Right kidney (tissue), 1 donor: ENCODE results near the gene MORN1.

Source experiments
- DNase-seq: peaks from one replicate; pipeline ENCODE4 v3.0.0-alpha.2; 2016

Gene MORN1

DNA sequence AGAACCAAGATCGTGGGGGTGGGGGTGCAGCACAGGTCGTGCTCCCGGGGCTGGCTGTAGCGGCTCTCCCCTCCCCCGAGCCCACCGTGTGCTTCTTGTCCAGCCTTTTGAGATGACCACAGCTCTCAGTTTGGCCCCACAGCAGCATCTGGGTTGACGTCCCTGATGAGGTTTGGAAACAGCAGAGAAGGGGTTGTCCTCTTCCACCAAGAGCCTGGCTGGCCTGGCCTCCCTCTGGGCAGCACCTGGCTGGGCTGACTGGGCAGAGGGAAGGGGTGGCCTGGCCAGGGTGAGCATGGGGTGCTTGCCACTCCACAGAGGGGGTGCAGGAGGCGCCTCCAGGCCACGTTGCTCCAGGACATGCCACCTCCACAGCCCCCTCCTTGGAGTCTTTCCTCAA, 101.7 kb downstream of the MORN1 start:
- DNase-seq, result no peak

DNA sequence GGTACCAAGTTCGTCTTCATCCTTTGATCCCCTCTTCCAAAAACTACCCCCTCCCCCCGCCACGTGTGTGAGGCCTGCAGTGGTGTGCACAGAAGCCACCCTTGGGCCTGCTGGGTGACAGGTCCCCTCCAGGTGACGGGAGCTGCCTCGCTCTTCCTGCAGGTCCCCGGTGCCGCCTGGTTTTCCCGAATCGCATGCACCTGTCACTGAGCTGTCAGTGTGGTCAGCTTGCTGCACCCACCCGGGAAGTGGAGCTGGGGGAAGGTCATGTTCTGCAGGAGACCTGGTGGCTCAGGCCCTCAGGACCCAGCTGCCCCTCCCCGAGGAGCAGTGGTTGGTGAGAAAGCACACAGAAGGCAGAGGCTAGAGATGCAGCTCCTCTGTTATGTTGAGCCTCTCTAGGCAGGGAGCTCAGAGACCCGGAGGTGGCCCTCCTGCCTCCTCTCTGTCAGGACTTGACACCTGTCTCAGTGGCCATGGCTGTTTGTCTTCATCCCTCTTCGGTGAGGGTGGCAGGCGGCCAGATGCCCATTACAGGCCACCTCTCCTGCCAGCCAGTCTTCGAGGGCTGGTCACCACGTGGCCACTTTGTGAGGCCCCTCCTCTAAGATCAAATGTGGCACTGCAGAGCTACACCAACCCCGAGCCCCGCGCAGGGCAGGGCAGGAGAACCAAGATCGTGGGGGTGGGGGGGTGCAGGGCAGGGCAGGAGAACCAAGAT, 102.4 kb downstream of the MORN1 start:
- no peak for DNase-seq

DNA sequence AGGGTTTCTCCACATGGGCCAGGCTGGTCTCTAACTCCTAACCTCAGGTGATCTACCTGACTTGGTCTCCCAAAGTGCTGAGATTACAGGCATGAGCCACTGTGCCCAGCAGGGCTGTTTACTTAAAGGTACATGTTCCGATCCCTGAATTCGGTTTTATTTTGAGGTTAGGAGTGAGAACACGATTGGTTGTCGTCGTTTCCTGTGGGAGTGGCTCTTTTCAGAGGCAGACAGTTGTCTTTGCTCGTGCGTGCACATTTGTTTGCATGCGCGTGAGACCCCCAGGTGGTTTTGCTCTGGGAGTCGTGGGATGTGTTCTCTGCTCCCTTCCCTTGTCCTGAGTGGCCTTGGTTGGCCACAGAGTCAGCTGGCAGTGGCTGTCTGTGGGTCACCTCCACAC, 103.0 kb downstream of the MORN1 start:
- no peak for DNase-seq

DNA sequence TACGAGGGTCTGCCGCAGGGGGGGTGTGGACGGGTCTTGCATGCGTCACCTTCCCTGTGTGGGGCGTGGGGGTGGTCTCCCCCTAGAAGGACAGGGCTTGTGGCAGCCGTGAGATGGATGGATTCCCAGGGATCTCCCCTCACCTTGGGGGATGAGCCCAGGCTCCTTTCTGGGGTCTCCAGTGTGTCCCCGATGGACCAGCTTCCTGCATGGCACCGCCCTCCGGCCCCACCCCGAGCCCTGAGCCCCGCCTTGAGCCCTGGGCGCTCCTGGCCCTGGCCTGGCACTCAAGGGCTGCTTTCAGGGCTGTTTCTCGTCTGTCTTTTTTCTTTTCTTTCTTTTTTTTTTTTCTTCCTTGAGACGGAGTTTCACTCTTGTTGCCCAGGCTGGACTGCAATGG, 103.7 kb downstream of the MORN1 start:
- DNase-seq, result no peak

DNA sequence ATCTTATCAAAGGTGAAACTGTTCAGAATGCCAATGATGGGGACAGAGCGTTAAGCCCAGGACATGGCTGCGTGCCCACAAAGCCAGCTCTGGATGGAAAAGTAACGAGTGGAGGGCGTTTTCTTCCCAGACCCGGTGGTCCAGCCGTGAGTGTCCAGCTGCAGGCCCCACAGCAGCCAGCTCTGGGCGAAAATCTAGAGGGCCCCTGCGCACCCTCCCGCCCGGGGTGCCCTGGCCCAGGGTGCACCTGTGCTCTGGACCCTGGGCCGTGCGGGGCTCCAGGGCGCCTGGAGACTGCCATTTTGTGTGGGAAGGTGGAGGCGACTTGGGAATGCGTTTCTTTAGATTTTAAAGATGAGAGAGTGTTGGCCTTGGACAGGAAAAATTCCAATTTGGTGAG, 104.4 kb downstream of the MORN1 start:
- DNase-seq, result no peak

DNA sequence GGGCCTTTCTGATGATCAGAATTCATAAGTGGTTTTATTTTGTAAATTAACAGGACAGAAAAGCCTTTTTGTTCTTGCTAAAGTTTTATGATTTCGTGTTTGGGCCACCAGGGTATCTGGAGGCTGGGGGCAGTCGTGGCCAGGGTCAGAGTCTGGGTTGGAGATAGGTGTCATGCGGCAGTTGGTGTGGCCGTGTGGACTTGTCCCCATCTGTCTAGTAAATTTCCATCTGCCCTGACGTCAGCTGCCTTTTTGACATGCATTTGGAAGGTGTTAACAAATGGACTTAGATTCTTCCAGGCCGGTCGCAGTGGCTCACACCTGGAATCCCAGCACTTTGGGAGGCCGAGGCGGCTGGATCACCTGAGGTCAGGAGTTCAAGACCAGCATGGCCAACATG, 106.4 kb downstream of the MORN1 start:
- no peak for DNase-seq

DNA sequence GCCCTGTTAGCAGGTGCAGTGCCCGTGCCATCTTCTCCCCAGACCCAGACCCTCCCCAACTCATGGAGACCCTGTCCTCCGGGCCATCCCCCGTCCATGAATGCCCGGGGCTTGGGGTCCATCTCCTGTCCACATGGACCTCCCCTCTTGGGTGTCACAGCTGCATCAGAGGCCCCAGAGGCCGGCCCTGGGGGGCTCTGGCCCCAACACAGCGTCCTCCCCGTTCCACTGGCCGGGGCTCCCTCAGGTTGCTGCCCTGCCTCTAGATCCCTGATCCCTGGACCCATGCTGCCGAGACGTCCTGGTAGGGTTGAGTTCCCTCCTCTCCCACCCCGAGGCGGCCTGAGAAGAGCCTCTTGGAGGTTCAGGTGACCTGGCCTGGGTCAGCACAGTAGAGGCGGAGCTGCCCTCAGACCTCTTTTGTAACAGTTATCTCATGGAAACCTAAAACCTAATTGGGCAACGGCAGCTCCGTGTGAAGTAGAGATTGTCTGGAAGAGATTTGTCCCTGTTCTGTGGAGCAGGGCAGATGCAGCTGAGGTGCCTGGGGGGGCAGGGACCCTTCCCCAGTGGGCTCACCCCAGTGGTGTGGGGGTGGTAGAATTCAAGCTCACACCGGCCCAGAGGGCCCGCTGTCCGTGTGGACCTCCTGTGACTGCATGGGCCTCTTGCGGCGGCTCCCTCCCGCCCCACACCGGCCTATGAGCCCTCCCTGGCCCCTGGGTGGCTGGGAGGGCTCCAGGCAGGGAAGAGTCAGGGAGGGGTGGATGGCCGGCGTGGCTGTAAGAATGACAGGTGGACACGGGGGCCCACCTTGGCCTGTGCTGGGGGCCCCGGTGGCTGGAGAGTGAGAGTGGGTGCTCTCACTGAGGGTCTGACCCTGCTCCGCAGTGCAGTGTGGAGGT, 107.1 kb downstream of the MORN1 start:
- no peak for DNase-seq

DNA sequence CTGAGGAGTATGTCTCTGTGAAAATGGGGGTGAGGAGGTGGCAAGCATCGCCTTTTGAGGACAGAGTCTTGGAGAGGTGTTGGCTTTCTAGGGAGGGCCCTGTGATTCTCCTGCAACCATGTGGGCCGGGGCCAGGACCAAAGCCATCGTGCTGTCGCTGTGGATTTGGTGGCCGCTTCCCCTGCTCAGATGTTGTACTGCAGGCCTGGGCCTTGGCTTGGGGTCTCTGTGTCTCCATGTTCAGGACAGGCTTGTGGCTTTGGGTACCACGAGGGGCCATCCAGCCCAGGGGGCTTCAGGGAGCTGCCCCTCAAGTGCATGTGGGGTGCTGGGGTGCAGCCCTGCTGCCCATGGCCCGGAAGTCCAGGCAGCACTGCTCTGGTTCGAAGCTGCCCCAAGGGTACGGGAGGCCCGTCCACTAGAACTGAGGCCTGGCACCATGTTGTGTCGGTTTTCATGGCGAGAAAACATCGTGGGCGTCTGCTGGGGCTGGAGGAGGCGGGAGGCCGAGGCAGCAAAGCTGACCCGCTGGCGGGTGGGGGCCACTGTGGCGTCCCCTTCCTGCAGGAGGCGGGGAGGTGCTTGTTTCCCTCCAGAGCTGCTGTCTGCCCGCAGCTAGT, 107.9 kb downstream of the MORN1 start:
- no peak for DNase-seq

DNA sequence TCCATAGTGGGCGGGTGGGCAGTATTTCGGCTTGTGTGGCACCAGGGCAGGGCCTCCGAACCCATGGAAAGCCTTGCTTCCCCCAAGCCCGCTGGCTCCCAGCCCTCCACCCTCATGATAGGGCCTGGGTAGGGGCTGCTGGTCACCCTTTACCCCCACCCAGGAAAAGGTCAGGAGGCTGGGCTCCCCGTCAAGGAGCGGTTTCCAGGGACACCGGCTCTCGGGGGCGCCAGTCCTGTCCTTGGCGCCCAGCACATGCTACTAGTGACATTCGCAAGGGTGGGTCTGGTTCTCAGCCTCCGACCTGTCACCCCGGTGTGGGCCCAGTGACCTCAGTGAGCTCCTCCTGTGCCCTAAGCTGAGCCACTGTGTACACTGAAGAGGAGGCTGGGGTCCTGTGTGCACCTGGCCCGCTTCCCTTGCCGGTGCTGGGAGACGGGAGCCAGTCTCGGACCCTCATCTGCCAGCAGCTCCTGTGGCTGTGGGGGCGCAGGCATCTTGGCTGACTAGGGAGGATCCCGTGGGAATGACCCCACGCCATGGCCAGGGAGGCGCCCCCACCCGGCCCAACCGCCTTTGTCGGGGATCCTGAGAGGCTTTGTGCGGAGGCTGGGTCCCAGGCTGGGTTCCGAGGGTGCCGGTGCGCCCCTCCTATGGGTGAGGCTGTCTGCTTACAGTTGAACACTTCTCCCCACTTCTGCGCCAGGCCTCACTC, 108.6 kb downstream of the MORN1 start:
- no peak for DNase-seq

DNA sequence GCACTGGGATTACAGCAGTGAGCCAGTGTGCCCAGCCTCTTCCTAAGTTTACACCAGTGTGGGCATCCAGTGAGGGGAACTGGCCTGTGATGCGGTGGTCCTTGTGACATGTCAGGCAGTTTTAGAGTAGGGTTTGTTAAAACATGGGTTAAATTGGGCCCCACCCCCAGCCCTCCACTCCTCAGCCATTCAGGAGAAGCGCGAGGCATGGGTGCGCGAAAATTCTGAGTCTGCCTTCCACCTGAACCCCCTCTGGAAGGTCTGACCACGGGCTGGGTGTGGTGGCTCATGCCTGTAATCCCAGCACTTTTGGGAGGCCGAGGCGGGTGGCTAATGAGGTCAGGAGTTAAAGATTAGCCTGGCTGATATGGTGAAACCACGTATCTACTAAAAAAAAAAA, 111.5 kb downstream of the MORN1 start:
- DNase-seq, result no peak

DNA sequence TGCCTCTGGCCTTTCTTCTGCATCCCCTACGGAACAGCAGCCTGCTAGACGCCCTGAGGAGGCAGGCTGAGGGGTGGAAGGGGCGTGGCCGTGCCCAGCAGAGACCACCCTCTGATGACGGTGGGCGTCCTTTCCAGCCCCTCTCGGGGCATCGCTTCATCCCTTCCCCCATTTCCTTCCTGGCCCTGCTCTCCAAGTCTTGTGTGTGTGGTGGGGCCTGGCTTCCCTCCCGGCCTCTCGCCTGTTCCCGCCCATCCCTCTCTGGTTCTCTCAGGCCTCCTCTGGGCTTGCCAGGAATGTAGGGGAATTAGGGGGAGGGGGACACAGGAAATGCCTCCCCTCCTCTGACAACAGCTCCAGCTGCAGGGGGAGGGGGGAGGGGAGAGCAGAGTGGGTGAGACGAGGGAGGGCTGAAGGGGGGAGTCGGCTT, 112.1 kb downstream of the MORN1 start:
- peak; percentile 75 for DNase-seq

DNA sequence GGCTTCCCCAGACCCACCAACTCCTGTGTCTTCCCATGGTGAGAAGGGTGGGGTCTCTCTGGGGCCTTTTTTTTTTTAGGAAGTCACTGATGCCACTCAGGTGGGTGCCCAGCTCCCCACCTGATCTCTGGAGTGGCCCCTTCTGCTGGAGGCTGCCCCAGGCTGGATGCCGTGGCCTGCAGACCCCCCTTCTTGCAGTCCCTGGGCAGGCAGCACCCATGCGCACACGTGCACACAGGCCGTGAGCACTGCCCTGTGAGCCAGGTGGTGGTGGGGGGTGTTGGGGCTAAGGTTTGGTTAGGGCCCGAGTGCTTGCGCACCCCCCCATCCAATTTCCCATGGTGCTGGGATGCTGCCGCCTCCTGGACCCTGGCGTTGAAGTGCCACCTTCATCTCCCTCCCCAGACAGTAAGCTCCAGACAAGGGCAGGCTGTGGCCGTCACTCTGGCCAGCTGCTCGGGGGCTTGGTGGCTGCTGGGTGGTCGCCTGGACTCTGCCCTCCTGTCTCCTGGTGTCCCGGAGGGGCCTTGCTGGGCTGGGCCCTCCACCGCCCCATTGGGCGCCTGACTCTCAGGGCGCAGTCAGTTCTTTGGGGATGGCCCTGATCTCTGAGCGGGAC, 112.7 kb downstream of the MORN1 start:
- DNase-seq, result no peak

DNA sequence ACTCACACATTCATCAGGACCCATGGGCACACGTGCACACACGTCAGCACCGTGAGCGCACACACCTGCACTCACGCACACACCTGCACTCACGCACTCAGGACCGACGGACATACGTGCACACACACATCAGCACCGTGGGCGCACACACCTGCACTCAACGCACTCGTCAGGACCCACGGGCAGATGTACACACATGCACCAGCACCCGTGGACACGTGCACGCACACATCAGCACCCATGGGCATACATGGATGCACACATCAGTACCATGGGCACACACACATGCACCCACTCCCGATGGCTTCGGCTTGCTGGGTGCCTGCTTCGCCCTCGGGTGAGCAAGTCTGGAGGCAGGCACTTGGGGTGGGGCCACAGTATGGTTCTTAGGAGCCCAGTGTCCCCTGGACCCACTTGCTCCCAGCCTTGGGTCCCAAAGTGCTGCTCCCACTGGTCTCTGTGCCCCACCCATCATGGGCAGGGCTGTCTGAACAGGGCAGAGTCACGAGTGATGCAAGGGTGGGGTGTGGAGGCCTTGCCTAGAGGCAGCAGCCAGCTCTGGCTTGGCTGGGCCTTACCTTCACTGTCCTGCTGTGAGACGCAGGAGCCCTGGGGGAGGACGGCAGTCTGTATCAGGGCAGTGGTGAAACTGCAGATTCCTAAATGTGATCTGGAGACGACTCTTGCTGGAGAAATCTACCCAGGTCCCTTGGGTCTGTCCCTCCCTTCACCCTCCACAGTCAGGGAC, 113.4 kb downstream of the MORN1 start:
- DNase-seq, result no peak

DNA sequence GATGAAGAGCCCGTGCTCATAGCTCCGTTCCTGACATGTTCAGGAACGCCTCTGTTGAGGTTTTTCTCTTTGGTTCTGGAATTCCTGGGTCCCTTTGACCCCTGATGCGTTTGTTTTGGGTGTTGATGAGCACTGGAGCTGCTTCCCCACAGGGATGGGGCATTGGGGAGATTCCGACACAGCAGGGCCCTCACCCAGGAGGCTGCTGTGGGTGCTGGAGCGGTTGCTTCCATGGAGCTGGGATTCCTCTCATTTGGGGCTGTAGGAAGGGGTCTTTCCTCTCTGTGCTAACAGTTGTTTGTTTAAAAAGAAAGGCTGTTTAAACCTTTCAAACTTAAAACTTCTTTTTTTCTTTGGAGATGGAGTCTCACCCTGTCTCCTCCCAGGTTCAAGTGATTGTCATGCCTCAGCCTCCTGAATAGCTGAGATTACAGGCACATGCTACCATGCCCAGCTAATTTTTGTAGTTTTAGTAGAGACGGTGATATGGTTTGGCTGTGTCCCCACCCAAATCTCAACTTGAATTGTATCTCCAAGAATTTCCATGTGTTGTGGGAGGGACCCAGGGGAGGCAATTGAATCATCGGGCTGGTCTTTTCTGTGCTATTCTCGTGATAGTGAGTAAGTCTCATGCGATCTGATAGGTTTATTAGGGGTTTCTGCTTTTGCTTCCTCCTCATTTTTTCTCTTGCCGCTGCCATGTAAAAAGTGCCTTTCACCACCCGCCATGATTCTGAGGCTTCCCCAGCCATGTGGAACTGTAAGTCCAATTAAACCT, 114.4 kb downstream of the MORN1 start:
- no peak for DNase-seq

DNA sequence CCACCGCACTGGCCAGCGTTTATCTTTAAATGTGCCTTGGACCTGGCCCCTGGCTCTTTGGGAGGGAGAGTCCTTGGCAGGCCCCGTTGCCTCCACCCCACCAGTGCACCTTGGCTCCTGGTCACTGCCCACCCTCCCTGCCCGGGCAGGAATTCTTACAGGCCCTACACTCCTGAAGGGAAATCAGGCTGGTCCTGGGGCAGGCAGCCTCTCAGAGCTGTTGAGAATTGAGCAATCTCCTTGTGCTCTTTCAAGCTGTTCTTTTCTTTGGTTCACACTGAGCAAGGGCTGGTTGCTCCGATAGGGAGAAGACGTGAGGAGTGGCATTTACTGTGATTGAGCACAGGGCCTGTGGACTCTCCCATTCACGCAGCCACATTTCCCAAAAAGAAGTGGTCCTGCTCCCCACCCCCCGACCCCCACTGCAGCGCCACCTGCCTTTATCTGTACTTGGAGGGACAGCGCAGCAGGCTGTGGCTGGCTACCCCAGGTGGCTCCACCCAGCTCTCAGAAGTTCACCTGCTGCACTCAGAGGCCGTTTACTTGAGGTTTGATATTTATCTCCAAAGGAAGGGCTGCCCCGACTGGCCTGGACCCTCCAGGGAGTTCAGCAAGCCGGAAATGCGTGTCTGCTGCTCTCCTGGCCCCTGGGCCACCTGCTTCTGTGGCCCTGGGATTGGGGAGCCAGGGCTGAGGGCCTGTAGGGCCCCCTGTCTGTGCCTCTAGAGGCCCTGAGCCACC, 115.4 kb downstream of the MORN1 start:
- DNase-seq, result no peak

DNA sequence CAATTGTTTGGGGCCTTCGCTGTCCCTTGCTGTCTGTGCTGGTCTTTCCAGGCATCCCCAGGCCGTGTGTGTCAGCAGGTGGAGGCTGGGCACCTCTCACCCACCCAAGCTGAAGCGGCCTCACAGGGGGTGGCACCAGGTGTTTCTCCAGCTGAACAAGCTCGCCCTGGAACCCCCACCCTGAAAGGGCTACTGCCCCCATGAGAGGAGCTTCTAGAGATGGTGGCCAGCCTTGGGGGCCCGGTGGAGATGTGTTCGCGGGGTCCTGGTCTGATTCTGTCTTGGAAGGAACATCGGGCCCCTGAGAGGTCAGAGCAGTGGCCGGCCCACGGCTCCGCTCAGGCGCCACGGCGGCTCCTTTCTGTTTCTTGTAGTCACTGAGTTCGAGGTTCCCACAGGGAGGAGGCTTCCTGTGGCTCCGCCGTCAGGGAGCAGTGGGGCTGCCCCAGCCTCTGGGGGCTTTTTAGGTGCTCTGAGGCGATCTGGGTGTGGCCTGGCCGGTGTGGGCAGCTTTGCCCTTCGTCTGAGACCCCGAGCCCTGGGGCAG, 116.4 kb downstream of the MORN1 start:
- DNase-seq, result no peak

DNA sequence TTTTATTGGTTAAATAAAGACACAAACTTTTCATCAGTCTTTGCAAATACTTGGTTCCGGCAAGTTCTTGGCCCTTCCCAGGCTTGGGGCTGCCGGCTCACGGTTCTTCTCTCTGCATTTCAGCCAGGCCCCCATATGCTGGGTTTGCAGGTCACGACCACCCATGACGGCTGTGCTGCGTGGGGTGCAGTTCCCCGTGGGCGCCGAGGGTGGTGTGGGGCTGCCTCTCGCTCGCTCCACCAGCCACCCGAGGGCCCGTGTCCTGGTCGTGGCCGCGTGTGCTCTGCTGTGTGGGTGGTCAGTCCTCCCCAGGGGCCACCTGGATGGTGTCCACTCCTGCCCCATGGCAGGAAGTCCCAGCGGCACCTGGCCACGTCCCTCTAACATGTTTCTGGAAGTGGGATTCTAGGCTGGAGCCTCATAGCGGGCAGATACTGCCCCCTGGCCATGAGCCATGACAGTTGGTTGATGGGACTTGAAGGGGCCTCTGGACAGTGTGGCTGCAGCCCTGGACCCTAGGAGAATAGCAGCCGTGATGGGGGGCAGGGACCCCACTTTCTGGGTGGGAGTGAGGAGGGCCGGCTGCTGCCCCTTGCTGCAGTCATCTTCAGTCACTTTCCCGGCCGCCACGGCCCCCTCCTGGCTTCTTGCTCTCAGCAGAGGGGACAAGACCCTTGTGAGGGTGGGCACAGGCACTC, 117.0 kb downstream of the MORN1 start:
- no peak for DNase-seq

DNA sequence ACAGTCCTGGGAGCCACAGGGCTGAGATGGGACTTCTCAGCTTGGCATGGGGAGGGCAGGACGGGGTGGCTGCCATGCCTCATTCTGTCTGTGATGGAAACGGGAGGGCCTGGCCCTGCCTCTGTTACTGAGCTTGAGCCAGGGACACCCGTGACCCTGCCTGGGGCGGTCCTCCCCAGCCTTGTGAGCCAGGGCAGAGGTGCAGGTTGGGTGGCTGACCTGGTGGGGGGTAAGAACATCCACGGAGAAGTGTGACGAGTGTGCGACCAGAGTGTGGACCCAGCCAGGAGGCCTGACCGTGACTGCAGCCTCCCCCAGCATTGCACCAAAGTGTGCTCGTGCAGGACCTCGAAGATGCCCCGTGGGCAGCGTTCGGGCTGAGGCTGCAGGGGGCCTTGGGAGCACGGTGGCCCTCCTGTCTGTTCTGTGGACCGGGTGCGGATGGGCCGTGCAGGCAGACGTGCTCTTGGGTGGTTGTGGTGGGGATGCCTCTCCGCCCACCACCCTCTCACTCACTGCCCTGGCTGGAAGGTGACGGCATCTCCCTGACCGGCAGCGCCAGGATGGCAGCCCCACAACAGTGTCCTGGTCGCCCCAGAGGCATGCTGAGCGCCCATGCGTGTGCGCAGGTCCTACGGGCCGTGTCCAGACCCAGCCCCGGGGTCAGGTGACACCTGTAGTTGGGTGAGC, 117.8 kb downstream of the MORN1 start:
- no peak for DNase-seq
